Omental fat pad (tissue), 4 donors: Measurements from ENCODE around the gene SPRYD3. TPM values are rescaled to one million over a fixed set of nuclear protein-coding genes. Genes with fewer than 3 reads are reported as not detected.
"Not testable (repeated sequence)": the region's sequence is repeated elsewhere in the genome, so short reads cannot be mapped to it uniquely, and the experiment has no call there.

ENCODE experiments used
- ATAC-seq: fragments of 150-250 bp; one replicate; pipeline ENCODE4 v1.9.1; 2016; ENCODE audit warnings: mild to moderate bottlenecking, moderate library complexity; ENCODE audit not compliant: low FRiP score
- DNase-seq: peaks from one replicate; pipeline ENCODE4 v3.0.0-alpha.2; 2019; ENCODE audit warnings: low spot score
- CTCF ChIP-seq, 3 donors: fragments of 450-650 bp; IDR thresholded peaks; one replicate each; pipeline ENCODE4 v1.5.1; 2016 to 2017; ENCODE audit warnings: antibody characterized with exemption in 3 of 3, mild to moderate bottlenecking in 3 of 3, moderate library complexity in 2 of 3
- total RNA-seq, 4 donors: library from RNA; depleted of rRNA; stranded (reverse); fragments of >200 nt; gene quantifications; one replicate each; pipeline ENCODE4 v1.1.0, GENCODE V29; 2016

The SPRYD3 gene
- total RNA-seq, 4 donors from 2014 or later = 31.5 to 42.3 (median 36.3) TPM

DNA sequence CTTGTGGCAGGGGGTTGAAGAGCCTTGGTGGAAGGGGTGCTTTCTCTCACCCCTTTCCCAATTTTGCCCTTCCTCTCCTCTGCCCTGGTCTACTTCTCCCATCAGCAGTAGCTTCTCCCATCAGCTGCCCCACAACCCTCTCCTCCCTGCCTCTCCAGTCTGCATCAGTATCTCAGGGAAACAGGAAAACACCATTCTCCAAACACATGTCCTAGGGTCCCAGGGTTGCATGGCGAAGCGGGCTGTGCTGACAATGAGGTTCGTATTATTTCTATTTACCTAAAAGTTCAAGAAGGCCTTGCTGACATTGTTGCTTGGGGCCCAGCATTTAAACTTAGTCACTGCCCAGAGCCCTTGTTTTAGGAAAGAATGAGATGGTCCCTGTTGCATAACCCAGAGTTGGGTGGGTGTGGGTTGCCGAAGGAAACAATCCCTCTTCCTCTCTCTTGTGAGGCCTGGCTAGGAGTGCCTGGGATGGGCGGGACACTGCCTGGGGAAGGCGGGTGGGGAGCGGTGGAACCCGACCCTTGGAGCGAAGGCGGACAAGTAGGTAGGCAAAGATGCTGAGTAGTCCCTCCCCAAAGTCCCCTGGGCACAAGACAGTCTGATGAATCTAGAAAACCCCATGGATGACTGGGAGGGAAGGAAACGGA is 17.0 kb upstream of the SPRYD3 start:
- ATAC-seq (peak; percentile 34), DNase-seq (no peak)
- no peak for TF ChIP-seq CTCF (IDR thresholded peaks at IDR 0.05)

- not testable (repeated sequence) for ATAC-seq, DNase-seq
Observed at GRCh38 chr12:53095596-53095895, 16.4 kb upstream of the SPRYD3 start.

GRCh38 chr12:53094796-53095595 is 15.8 kb upstream of the SPRYD3 start:
- DNase-seq, ATAC-seq: not testable (repeated sequence)

DNA sequence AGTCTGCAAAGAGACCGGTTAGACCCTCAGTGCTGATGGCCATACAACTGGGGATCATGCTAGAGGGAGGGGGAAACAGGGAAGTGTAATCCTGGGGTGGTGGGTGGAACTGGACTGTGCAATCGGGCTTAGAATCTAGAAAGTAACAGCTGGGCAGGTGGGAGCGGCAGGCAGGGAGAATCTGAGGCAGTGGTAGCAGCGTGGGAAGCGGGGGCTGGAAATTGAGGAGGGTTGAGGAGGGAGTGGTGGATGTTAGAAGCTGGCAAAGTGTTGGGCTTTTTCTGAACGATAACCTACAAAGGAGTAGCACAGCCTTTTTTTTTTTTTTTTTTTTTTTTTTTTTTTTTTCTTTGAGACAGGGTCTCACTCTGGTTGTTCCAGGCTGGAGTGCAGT is 15.2 kb upstream of the SPRYD3 start:
- no peak for DNase-seq
- TF ChIP-seq CTCF (IDR thresholded peaks at IDR 0.05) = no peak
- no peak for ATAC-seq

- ATAC-seq (no peak), DNase-seq (no peak)
- no peak for TF ChIP-seq CTCF (IDR thresholded peaks at IDR 0.05)
Observed at GRCh38 chr12:53093777-53094393, 14.7 kb upstream of the SPRYD3 start.

DNA sequence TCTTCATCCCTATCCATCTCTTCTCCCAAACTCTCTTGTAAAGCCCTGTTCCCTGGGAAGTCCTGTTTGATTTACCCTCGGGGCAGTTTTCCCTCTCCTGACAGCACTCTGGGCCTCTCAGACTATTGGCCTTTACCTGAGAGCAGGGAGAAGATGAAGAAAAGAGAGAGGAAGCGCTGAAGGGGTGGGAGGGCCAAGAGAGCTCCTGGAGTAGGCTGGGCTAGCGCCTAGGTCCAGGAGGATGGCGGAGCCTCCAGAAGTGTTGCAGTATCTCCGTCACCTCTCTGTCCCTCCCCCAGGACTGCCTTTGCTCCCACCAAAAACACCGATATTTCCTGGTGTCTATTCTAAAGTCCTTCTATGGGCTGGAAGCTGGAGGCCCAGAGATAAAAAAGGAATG is 12.6 kb upstream of the SPRYD3 start:
- TF ChIP-seq CTCF (IDR thresholded peaks at IDR 0.05) = no peak
- ATAC-seq (no peak), DNase-seq (no peak)

DNA sequence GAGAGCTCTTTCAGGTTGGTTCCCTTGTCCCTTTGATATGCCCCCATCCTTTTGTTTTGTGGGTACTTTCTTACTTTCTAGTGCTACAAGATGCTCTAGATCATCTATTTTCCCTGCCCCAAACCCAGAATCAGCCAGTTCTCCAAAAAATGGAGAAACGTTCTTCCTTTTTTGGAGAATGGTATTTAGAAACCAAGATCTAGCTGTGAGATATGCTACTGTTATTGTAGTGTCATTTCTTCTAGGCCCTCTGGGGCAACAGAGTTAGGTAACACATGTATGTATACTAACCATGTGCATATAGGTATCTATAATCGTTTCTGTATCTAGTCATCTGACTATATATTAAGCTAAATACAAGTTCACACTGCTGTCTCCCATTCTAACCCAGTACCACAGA is 11.4 kb upstream of the SPRYD3 start:
- no peak for DNase-seq
- ATAC-seq = no peak
- TF ChIP-seq CTCF (IDR thresholded peaks at IDR 0.05) = no peak

GRCh38 chr12:53090105-53090504 is 10.9 kb upstream of the SPRYD3 start:
- no peak for DNase-seq
- no peak for TF ChIP-seq CTCF (IDR thresholded peaks at IDR 0.05)
- no peak for ATAC-seq
